ENCODE data around the gene FBXL7.

GRCh38 chr5:15711892-15712291 is 211.9 kb downstream of the FBXL7 start:
- TF ChIP-seq, protein P1, sequence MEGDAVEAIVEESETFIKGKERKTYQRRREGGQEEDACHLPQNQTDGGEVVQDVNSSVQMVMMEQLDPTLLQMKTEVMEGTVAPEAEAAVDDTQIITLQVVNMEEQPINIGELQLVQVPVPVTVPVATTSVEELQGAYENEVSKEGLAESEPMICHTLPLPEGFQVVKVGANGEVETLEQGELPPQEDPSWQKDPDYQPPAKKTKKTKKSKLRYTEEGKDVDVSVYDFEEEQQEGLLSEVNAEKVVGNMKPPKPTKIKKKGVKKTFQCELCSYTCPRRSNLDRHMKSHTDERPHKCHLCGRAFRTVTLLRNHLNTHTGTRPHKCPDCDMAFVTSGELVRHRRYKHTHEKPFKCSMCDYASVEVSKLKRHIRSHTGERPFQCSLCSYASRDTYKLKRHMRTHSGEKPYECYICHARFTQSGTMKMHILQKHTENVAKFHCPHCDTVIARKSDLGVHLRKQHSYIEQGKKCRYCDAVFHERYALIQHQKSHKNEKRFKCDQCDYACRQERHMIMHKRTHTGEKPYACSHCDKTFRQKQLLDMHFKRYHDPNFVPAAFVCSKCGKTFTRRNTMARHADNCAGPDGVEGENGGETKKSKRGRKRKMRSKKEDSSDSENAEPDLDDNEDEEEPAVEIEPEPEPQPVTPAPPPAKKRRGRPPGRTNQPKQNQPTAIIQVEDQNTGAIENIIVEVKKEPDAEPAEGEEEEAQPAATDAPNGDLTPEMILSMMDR (IDR thresholded peaks at IDR 0.05; ENCODE audit: low read depth, low read length, poor library complexity, severe bottlenecking) = no peak
- TF ChIP-seq EZH2phosphoT487 (IDR thresholded peaks at IDR 0.05; ENCODE audit: borderline replicate concordance, low read length) = no peak
